ENCODE results near the gene GPR37L1.

GRCh38 chr1:202107801-202108731, 14.7 kb upstream of the GPR37L1 start:
- TF ChIP-seq POLR2A (IDR thresholded peaks at IDR 0.05) = no peak
- TF ChIP-seq CTCF (IDR thresholded peaks at IDR 0.05) = no peak
